OCI-LY1 (cell line): Measurements from ENCODE around the gene ROBO1.

Source experiments
- H2AFZ ChIP-seq: fragments of 200-600 bp; sonication (generic), shearing (Covaris generic); 2 replicates; pipeline ENCODE4 v1.6.0; 2014; ENCODE audit warnings: antibody characterized with exemption, mild to moderate bottlenecking, low read length
- H3F3A ChIP-seq: fragments of 200-600 bp; sonication (generic), shearing (Covaris generic); 2 replicates; pipeline ENCODE4 v1.6.0; 2014; ENCODE audit warnings: mild to moderate bottlenecking, antibody characterized with exemption, low read length, moderate library complexity; ENCODE audit not compliant: insufficient read depth
- H3K27ac ChIP-seq: fragments of 200-600 bp; sonication (generic); 2 replicates; pipeline ENCODE4 v1.5.1; 2014; ENCODE audit warnings: low read length, mixed run types, mild to moderate bottlenecking, low read depth; ENCODE audit not compliant: poor library complexity, severe bottlenecking
- H3K27me3 ChIP-seq: fragments of 200-600 bp; sonication (generic); 2 replicates; pipeline ENCODE4 v1.6.0; 2014; ENCODE audit warnings: antibody characterized with exemption, mild to moderate bottlenecking, low read length, moderate library complexity; ENCODE audit not compliant: insufficient read depth
- H3K36me3 ChIP-seq: fragments of 200-600 bp; sonication (generic); 2 replicates; pipeline ENCODE4 v1.6.1; 2014; ENCODE audit warnings: mild to moderate bottlenecking, antibody characterized with exemption, low read length, moderate library complexity, mixed read lengths; ENCODE audit not compliant: insufficient read depth
- H3K4me1 ChIP-seq: fragments of 200-600 bp; sonication (generic); 2 replicates; pipeline ENCODE4 v1.5.1; 2014; ENCODE audit warnings: mild to moderate bottlenecking, low read length, moderate library complexity; ENCODE audit not compliant: insufficient read depth, severe bottlenecking
- H3K4me2 ChIP-seq: fragments of 200-600 bp; sonication (generic), shearing (Covaris generic); 2 replicates; pipeline ENCODE4 v1.6.1; 2014; ENCODE audit warnings: low read length
- H3K4me3 ChIP-seq: fragments of 200-600 bp; sonication (generic); 2 replicates; pipeline ENCODE4 v1.5.1; 2014; ENCODE audit warnings: low read length, low read depth, mild to moderate bottlenecking, mixed read lengths; ENCODE audit not compliant: poor library complexity, severe bottlenecking
- H3K79me2 ChIP-seq: fragments of 200-600 bp; shearing (Covaris generic); 2 replicates; pipeline ENCODE4 v1.6.1; 2016; ENCODE audit warnings: mixed run types, low read length, mixed read lengths; ENCODE audit not compliant: insufficient read depth
- H3K9ac ChIP-seq: fragments of 200-600 bp; sonication (generic), shearing (Covaris generic); 2 replicates; pipeline ENCODE4 v1.6.1; 2014; ENCODE audit warnings: mild to moderate bottlenecking, low read length, mixed read lengths
- H3K9me2 ChIP-seq: fragments of 200-600 bp; sonication (generic), shearing (Covaris generic); 2 replicates; pipeline ENCODE4 v1.6.1; 2014; ENCODE audit warnings: low read depth, mild to moderate bottlenecking, low read length, mixed read lengths
- H3K9me3 ChIP-seq: fragments of 200-600 bp; shearing (Covaris generic); 2 replicates; pipeline ENCODE4 v1.6.1; 2014; ENCODE audit warnings: low read length, mixed read lengths
- H4K20me1 ChIP-seq: fragments of 200-600 bp; sonication (generic), shearing (Covaris generic); 2 replicates; pipeline ENCODE4 v1.6.0; 2016; ENCODE audit warnings: mild to moderate bottlenecking, low read length; ENCODE audit not compliant: insufficient read depth
- CTCF ChIP-seq: fragments of 200-600 bp; sonication (generic), shearing (Covaris generic); IDR thresholded peaks from 2 replicates; pipeline ENCODE4 v1.5.1; 2017; ENCODE audit warnings: mild to moderate bottlenecking, antibody characterized with exemption, low read length, moderate library complexity, mixed read lengths
- EZH2 ChIP-seq: fragments of 200-600 bp; sonication (generic), shearing (Covaris generic); IDR thresholded peaks from 2 replicates; pipeline ENCODE4 v1.8.0; 2017; ENCODE audit warnings: borderline replicate concordance, mixed run types, mild to moderate bottlenecking, antibody characterized with exemption, low read length, moderate library complexity, mixed read lengths

The ROBO1 gene

GRCh38 chr3:78712270-78712669 is 1055.5 kb downstream of the ROBO1 start:
- H3K79me2 ChIP-seq = no peaks in the 10 kb centered on the region
- no peak overlapping the region for H3K9ac ChIP-seq
- H3K27me3 ChIP-seq = no peaks in the 10 kb centered on the region
- no peak for TF ChIP-seq CTCF
- TF ChIP-seq EZH2 = no peak
- no peak overlapping the region for H3K4me2 ChIP-seq
- H3K36me3 ChIP-seq = no peaks in the 10 kb centered on the region
- H3K9me3 ChIP-seq = no peaks in the 10 kb centered on the region
- no peaks in the 10 kb centered on the region for H3K9me2 ChIP-seq
- H3K27ac ChIP-seq = no peak overlapping the region
- no peaks in the 10 kb centered on the region for H3F3A ChIP-seq
- H3K4me1 ChIP-seq = no peaks in the 10 kb centered on the region
- no peak overlapping the region for H2AFZ ChIP-seq
- no peaks in the 10 kb centered on the region for H4K20me1 ChIP-seq
- H3K4me3 ChIP-seq = no peak overlapping the region

GRCh38 chr3:78708565-78709073 is 1059.2 kb downstream of the ROBO1 start:
- TF ChIP-seq EZH2 (no peak), CTCF (no peak)

GRCh38 chr3:78707609-78708008 is 1060.2 kb downstream of the ROBO1 start:
- Histone ChIP-seq H3K4me3 (no peak overlapping the region), H3K27me3 (no peaks in the 10 kb centered on the region), H4K20me1 (no peaks in the 10 kb centered on the region), H3K79me2 (no peaks in the 10 kb centered on the region), H3K9ac (no peak overlapping the region), H3F3A (no peaks in the 10 kb centered on the region), H3K4me1 (no peaks in the 10 kb centered on the region), H3K4me2 (no peak overlapping the region), H2AFZ (no peak overlapping the region), H3K27ac (no peak overlapping the region), H3K9me3 (no peaks in the 10 kb centered on the region), H3K9me2 (no peaks in the 10 kb centered on the region), H3K36me3 (no peaks in the 10 kb centered on the region)
- no peak for TF ChIP-seq CTCF
- no peak for TF ChIP-seq EZH2

More at GRCh38 chr3:78708565-78709073, 1059.2 kb downstream of the ROBO1 start:
- H3K79me2 ChIP-seq = no peaks in the 10 kb centered on the region
- no peak overlapping the region for H3K27ac ChIP-seq
- no peaks in the 10 kb centered on the region for H4K20me1 ChIP-seq
- H3K36me3 ChIP-seq = no peaks in the 10 kb centered on the region
- no peaks in the 10 kb centered on the region for H3K27me3 ChIP-seq
- H3K9me2 ChIP-seq = no peaks in the 10 kb centered on the region
- no peak overlapping the region for H2AFZ ChIP-seq
- no peaks in the 10 kb centered on the region for H3K4me1 ChIP-seq
- no peak overlapping the region for H3K4me3 ChIP-seq
- H3K9me3 ChIP-seq = no peaks in the 10 kb centered on the region
- no peak overlapping the region for H3K9ac ChIP-seq
- no peaks in the 10 kb centered on the region for H3F3A ChIP-seq
- no peak overlapping the region for H3K4me2 ChIP-seq
